ENCODE data around the gene JOSD2. TPM values are rescaled to one million over a fixed set of nuclear protein-coding genes. Genes with fewer than 3 reads are reported as not detected.

JOSD2 gene
- total and polyA plus RNA-seq, 2 of the 4 experiments (the other 2 are of a cell fraction), result 12.2 to 54.1 TPM

DNA sequence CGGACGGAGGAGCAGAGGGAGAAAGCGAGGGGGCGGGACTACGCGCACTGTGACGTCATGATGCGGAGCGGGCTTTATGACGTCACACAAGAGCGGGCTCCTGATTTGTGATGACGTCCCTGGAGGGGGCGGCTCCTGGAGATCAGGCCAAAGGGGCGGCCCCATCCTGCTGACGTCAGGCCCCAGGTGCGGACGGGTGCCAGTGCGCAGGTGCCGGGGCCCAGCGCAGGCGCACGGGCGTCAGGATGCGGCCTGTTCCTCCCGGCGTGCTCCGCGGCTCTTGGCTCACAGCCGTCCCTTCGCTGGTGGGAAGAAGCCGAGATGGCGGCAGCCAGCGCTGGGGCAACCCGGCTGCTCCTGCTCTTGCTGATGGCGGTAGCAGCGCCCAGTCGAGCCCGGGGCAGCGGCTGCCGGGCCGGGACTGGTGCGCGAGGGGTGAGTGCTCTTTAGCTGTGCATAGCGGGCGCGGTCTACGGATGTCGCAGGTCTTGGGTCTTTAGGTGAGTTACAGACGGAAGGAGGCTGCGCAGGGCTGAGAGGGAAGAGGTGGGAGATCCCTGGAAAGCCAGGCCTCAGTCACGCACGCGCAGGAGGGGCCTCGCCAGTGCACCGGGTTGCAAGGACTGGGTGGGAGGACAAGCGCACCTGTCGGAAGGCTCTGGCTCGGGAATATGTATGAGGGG, 34.6 kb downstream of the JOSD2 start, which contains the start of the genes EMC10 and GARIN5A:
Gene EMC10 (plus strand): TSS at position 284 of the 683 bp plus-strand sequence. CDS start 38 bp downstream, at position 322.
Gene GARIN5A (minus strand): TSS at position 625 of the 683 bp plus-strand sequence. CDS start 460 bp downstream, at position 165.
- H3K9ac ChIP-seq (ENCODE audit: low read depth, low read length), result peak within 1 kb of the TSS; percentile 72
- H3K36me3 ChIP-seq (ENCODE audit: control insufficient read depth, insufficient read depth, low read length), result peaks cover 18% of the 10 kb centered on the region; the same call in 1 of the 2 replicates
- H3K14ac ChIP-seq (replicated peaks; ENCODE audit: low read depth, low read length), result peak within 1 kb of the TSS; percentile 61; the same call in 1 of the 2 replicates
- no peak within 1 kb of the TSS for H2BK20ac ChIP-seq (ENCODE audit: low read depth, low read length)
- H4K91ac ChIP-seq (ENCODE audit: insufficient read depth, low read depth, low read length), result peak within 1 kb of the TSS; percentile 65; the same call in 1 of the 2 replicates
- in situ Hi-C loops (cut with MboI; ENCODE audit: low sequenced_read_pairs), result no loop called here
- peak; percentile 94 for DNase-seq
- peak within 1 kb of the TSS; percentile 70 for H3K4ac ChIP-seq (ENCODE audit: low read depth, low read length)
- H2AK5ac ChIP-seq (ENCODE audit: low read depth, low read length), result no peak within 1 kb of the TSS
- H3K27me3 ChIP-seq (ENCODE audit: control insufficient read depth, insufficient read depth, low read length), result no peaks in the 10 kb centered on the region
- H3K79me1 ChIP-seq (ENCODE audit: low read depth in 1 of 2, low read length in 2 of 2), result peaks cover 16 to 27% of the 10 kb centered on the region in 2 experiments
- peak within 1 kb of the TSS; percentile 24 for H3K23ac ChIP-seq (ENCODE audit: low read depth, low read length)
- H3K9me3 ChIP-seq (ENCODE audit: control insufficient read depth, insufficient read depth, low read length), result no peaks in the 10 kb centered on the region
- no peak within 1 kb of the TSS for H2BK5ac ChIP-seq (ENCODE audit: low read depth, low read length, poor library complexity, severe bottlenecking)
- peak within 1 kb of the TSS; percentile 74 for H3K4me2 ChIP-seq (ENCODE audit: low read depth, low read length)
- H4K20me1 ChIP-seq (ENCODE audit: insufficient read depth, low read length), result peaks cover 12% of the 10 kb centered on the region
- no peak within 1 kb of the TSS for H2BK15ac ChIP-seq (ENCODE audit: low read depth, low read length)
- POLR2A ChIA-PET (ENCODE audit: unreplicated experiment), result no interaction called here
- H4K5ac ChIP-seq (ENCODE audit: low read depth, low read length), result peak within 1 kb of the TSS; percentile 62
- ATAC-seq (ENCODE audit: low read depth), result peak; percentile 94
- H2BK120ac ChIP-seq (ENCODE audit: low read depth, low read length), result no peak within 1 kb of the TSS
- H3K18ac ChIP-seq (ENCODE audit: low read depth, low read length), result peak within 1 kb of the TSS; percentile 5; the same call in 1 of the 2 replicates
- peak within 1 kb of the TSS; percentile 97 for H2AK9ac ChIP-seq (replicated peaks; ENCODE audit: low read depth, low read length, poor library complexity)
- peak within 1 kb of the TSS; percentile 85 to 88 for H4K8ac ChIP-seq (ENCODE audit: low read depth in 2 of 2, low read length in 2 of 2)
- no TSS peak for BruUV-seq (replicated peaks)
- H3K9me1 ChIP-seq (ENCODE audit: insufficient read depth, low read length), result peaks cover 5% of the 10 kb centered on the region; the same call in 1 of the 2 replicates
- CTCF ChIA-PET, result no interaction called here
- H2AFZ ChIP-seq (replicated peaks; ENCODE audit: low read length, poor library complexity), result peak within 1 kb of the TSS; percentile 100
- WGBS, 2 experiments (ENCODE audit: extremely low coverage in 2 of 2, insufficient read length in 1 of 2), result 1% methylated on average over 27 of the region's 58 CpGs; no CpG with 5 or more reads in 1 of the 2 experiments
- H3K27ac ChIP-seq (ENCODE audit: insufficient read depth, low read length), result peak within 1 kb of the TSS; percentile 60; the same call in 1 of the 2 replicates
- intact Hi-C loops (cut with micrococcal nuclease), result loop anchor here (2.0 to 5.0 kb wide), 2 partner anchors 34 to 109 kb away; partner anchors contain the start of genes JOSD2 and NAPSA
- no peak within 1 kb of the TSS; the same call in 1 of the 2 replicates for H3K56ac ChIP-seq (ENCODE audit: extremely low read depth, insufficient read depth, low read length)
- 0 out of 2 replicates have a peak, but pooled peaks cover 2% of the 10 kb centered on the region for H3K4me1 ChIP-seq (ENCODE audit: control insufficient read depth, insufficient read depth, low read length)
- dilution Hi-C loops (cut with HindIII; ENCODE audit: low sequenced_read_pairs, unreplicated experiment), result no loop called here
- H3K4me3 ChIP-seq (ENCODE audit: insufficient read depth, low read depth, low read length), result peak within 1 kb of the TSS; percentile 87
- TF ChIP-seq NFE2L2 (IDR thresholded peaks at IDR 0.05; ENCODE audit: low read depth, low read length) (no peak; the same call in 1 of the 2 replicates), SMC3 (IDR thresholded peaks at IDR 0.05; ENCODE audit: low read depth, low read length) (no peak), MXI1 (IDR thresholded peaks at IDR 0.05; ENCODE audit: borderline replicate concordance, low read depth, low read length) (no peak), BHLHE40 (IDR thresholded peaks at IDR 0.05; ENCODE audit: low read depth, low read length) (no peak), MAFK (IDR thresholded peaks at IDR 0.05; ENCODE audit: low read depth, low read length) (0 out of 2 replicates have a peak, but pooled peaks have one; percentile 30), CEBPB (IDR thresholded peaks at IDR 0.05; ENCODE audit: low read depth, low read length) (no peak), RCOR1 (IDR thresholded peaks at IDR 0.05; ENCODE audit: insufficient replicate concordance, low read length) (no peak), FOS (IDR thresholded peaks at IDR 0.05; ENCODE audit: low read depth, low read length) (0 out of 2 replicates have a peak, but pooled peaks have one; percentile 24), MAZ (IDR thresholded peaks at IDR 0.05; ENCODE audit: borderline replicate concordance, low read depth, low read length) (peak; percentile 79; the same call in 1 of the 2 replicates), ELK1 (IDR thresholded peaks at IDR 0.05; ENCODE audit: borderline replicate concordance, low read depth, low read length) (no peak), RFX5 (IDR thresholded peaks at IDR 0.05; ENCODE audit: low read depth, low read length) (0 out of 2 replicates have a peak, but pooled peaks have one; percentile 0), POLR2A (IDR thresholded peaks at IDR 0.05; ENCODE audit: low read depth, low read length) (peak; percentile 80), CTCF (conservative IDR thresholded peaks at IDR 0.05; ENCODE audit: low read depth, low read length) (no peak), RAD21 (IDR thresholded peaks at IDR 0.05; ENCODE audit: low read length) (no peak)

All from IMR-90 (cell line).